Activated CD4-positive, alpha-beta T cell treated with anti-CD3 and anti-CD28 coated beads for 36 hours (primary cell): Measurements from ENCODE around the gene C2orf66. TPM values are rescaled to one million over a fixed set of nuclear protein-coding genes. Genes with fewer than 3 reads are reported as not detected.

Source experiments
- ATAC-seq: fragments of 200-7000 bp; cut with Tn5 transposase; one replicate; pipeline ENCODE4 v1.10.0; 2021; ENCODE audit warnings: mild to moderate bottlenecking, moderate library complexity
- CTCF ChIA-PET: fragments of 350-600 bp; sonication (Branson Sonifier 250); formaldehyde crosslinking; loops from one replicate; lab custom pipeline; 2021; ENCODE audit warnings: antibody characterized with exemption; lab: Charles Lee
- POLR2A ChIA-PET: fragments of 350-600 bp; sonication (Branson Sonifier 250); formaldehyde crosslinking; loops from one replicate; lab custom pipeline; 2021; ENCODE audit warnings: antibody characterized with exemption, inconsistent platforms; lab: Charles Lee
- DNase-seq: peaks from one replicate; pipeline ENCODE4 v3.0.0-alpha.2; 2020
- H3K27ac Mint-ChIP-seq: one replicate; pipeline ENCODE4 v1.8.0; 2021; ENCODE audit warnings: mixed read lengths
- H3K27me3 Mint-ChIP-seq: one replicate; pipeline ENCODE4 v1.8.0; 2021; ENCODE audit warnings: mixed read lengths
- H3K36me3 Mint-ChIP-seq: one replicate; pipeline ENCODE4 v1.8.0; 2021; ENCODE audit warnings: low read depth, mixed read lengths
- H3K4me1 Mint-ChIP-seq: one replicate; pipeline ENCODE4 v1.8.0; 2021; ENCODE audit warnings: mixed read lengths
- H3K4me3 Mint-ChIP-seq: one replicate; pipeline ENCODE4 v1.8.0; 2021; ENCODE audit warnings: mild to moderate bottlenecking, moderate library complexity, mixed read lengths
- H3K9me3 Mint-ChIP-seq: one replicate; pipeline ENCODE4 v1.8.0; 2021; ENCODE audit warnings: low read depth, mixed read lengths
- intact Hi-C, 2 experiments: fragments of 100-400 bp; cut with DNase I in 1 of 2; cut with micrococcal nuclease in 1 of 2; formaldehyde crosslinking; loops; one replicate each; pipeline versions ENCODE4 v1.14.2 to v1.15.1; 2022 to 2024; cut with DNase I, micrococcal nuclease
- total RNA-seq, 2 experiments: library from RNA; stranded (reverse); gene quantifications; one replicate each; pipeline ENCODE4 v1.2.3, GENCODE V29; 2021

Gene C2orf66
- total RNA-seq, 2 experiments from 2014 or later, result 0.09 to 0.25 TPM

GRCh38 chr2:196823750-196824522 lies 14.8 kb upstream of the C2orf66 start:
- ATAC-seq (no peak), DNase-seq (no peak)
- ChIA-PET CTCF (no interaction called here), POLR2A (no interaction called here)
- Mint-ChIP-seq H3K9me3 (peaks cover 4% of the 10 kb centered on the region), H3K4me3 (no peak overlapping the region), H3K27ac (no peak overlapping the region), H3K4me1 (peaks cover 3% of the 10 kb centered on the region), H3K36me3 (no peaks in the 10 kb centered on the region), H3K27me3 (peaks cover 14% of the 10 kb centered on the region)
- intact Hi-C loops, result no loop called here

- ATAC-seq, result no peak
- ChIA-PET CTCF (interaction anchor here (0.6 kb wide), 1 partner anchor 104 kb away, joined by 4 read pairs; no protein-coding TSS in a partner anchor), POLR2A (no interaction called here)
- H3K4me3 Mint-ChIP-seq, result no peak overlapping the region
- no peaks in the 10 kb centered on the region for H3K4me1 Mint-ChIP-seq
- H3K9me3 Mint-ChIP-seq, result peaks cover 12% of the 10 kb centered on the region
- H3K36me3 Mint-ChIP-seq, result no peaks in the 10 kb centered on the region
- H3K27ac Mint-ChIP-seq, result no peak overlapping the region
- DNase-seq, result no peak
- intact Hi-C loops, result loop anchor here in 1 of 2 experiments (2.0 kb wide), 1 partner anchor 20 kb away; no protein-coding TSS in a partner anchor
- H3K27me3 Mint-ChIP-seq, result peaks cover 21% of the 10 kb centered on the region
These were observed 12.0 kb upstream of the C2orf66 start for GRCh38 chr2:196821195-196821594.

- H3K9me3 Mint-ChIP-seq, result no peaks in the 10 kb centered on the region
- ChIA-PET CTCF (no interaction called here), POLR2A (no interaction called here)
- H3K27me3 Mint-ChIP-seq, result peaks cover 25% of the 10 kb centered on the region
- H3K27ac Mint-ChIP-seq, result no peak overlapping the region
- no peak for DNase-seq
- no peaks in the 10 kb centered on the region for H3K4me1 Mint-ChIP-seq
- no peak for ATAC-seq
- no peak overlapping the region for H3K4me3 Mint-ChIP-seq
- intact Hi-C loops, result no loop called here
- H3K36me3 Mint-ChIP-seq, result no peaks in the 10 kb centered on the region
These were observed 981 bp downstream of the C2orf66 start for GRCh38 chr2:196808083-196808665.

GRCh38 chr2:196804381-196804780 lies 4.8 kb downstream of the C2orf66 start:
- Mint-ChIP-seq H3K27ac (no peak overlapping the region), H3K27me3 (peaks cover 9% of the 10 kb centered on the region), H3K4me3 (no peak overlapping the region), H3K4me1 (peaks cover 17% of the 10 kb centered on the region), H3K9me3 (no peaks in the 10 kb centered on the region), H3K36me3 (peaks cover 1% of the 10 kb centered on the region)
- POLR2A ChIA-PET, result no interaction called here
- DNase-seq, result no peak
- intact Hi-C loops, result no loop called here
- CTCF ChIA-PET, result no interaction called here
- ATAC-seq, result no peak

- no peak for ATAC-seq
- Mint-ChIP-seq H3K27me3 (peaks cover 6% of the 10 kb centered on the region), H3K9me3 (no peaks in the 10 kb centered on the region), H3K4me3 (no peak overlapping the region), H3K27ac (peak overlapping the region; percentile 51), H3K4me1 (peaks cover 26% of the 10 kb centered on the region), H3K36me3 (peaks cover 4% of the 10 kb centered on the region)
- CTCF ChIA-PET, result interaction anchor here (0.8 to 0.9 kb wide), 2 partner anchors 19 to 465 kb away, joined by 3 to 5 read pairs; no protein-coding TSS in a partner anchor
- POLR2A ChIA-PET, result interaction anchor here (1.0 kb wide), 1 partner anchor 125 kb away, joined by 3 read pairs; no protein-coding TSS in a partner anchor
- no peak for DNase-seq
- intact Hi-C loops, result no loop called here
These were observed 6.8 kb downstream of the C2orf66 start for GRCh38 chr2:196802401-196802800.

GRCh38 chr2:196801674-196802261 lies 7.4 kb downstream of the C2orf66 start:
- ChIA-PET POLR2A (interaction anchor here (1.0 kb wide), 1 partner anchor 126 kb away, joined by 3 read pairs; no protein-coding TSS in a partner anchor), CTCF (interaction anchor here (0.8 to 0.9 kb wide), 2 partner anchors 19 to 465 kb away, joined by 3 to 5 read pairs; no protein-coding TSS in a partner anchor)
- Mint-ChIP-seq H3K4me3 (no peak overlapping the region), H3K27me3 (peaks cover 6% of the 10 kb centered on the region), H3K4me1 (peaks cover 30% of the 10 kb centered on the region), H3K27ac (peak overlapping the region; percentile 63), H3K9me3 (no peaks in the 10 kb centered on the region), H3K36me3 (peaks cover 10% of the 10 kb centered on the region)
- DNase-seq (no peak), ATAC-seq (no peak)
- intact Hi-C loops, result loop anchor here in 1 of 2 experiments (2.0 kb wide), 1 partner anchor 19 kb away; no protein-coding TSS in a partner anchor

- intact Hi-C loops, result loop anchor here in 1 of 2 experiments (1.0 to 5.0 kb wide), 5 partner anchors 128 to 703 kb away; partner anchors contain the start of genes CCDC150, COQ10B and HSPE1
- H3K4me3 Mint-ChIP-seq, result peak overlapping the region; percentile 85
- H3K9me3 Mint-ChIP-seq, result no peaks in the 10 kb centered on the region
- H3K27me3 Mint-ChIP-seq, result peaks cover 2% of the 10 kb centered on the region
- ATAC-seq, result peak; percentile 5
- POLR2A ChIA-PET, result interaction anchor here (0.7 to 1.2 kb wide), 4 partner anchors 129 to 701 kb away, joined by 3 to 7 read pairs (median 4); partner anchors contain the start of gene HSPD1
- peaks cover 25% of the 10 kb centered on the region for H3K36me3 Mint-ChIP-seq
- H3K27ac Mint-ChIP-seq, result peak overlapping the region; percentile 97
- CTCF ChIA-PET, result interaction anchor here (0.5 to 2.1 kb wide), 11 partner anchors 14 to 698 kb away, joined by 3 to 9 read pairs (median 4); no protein-coding TSS in a partner anchor
- peaks cover 38% of the 10 kb centered on the region for H3K4me1 Mint-ChIP-seq
- DNase-seq, result no peak
These were observed 10.2 kb downstream of the C2orf66 start for GRCh38 chr2:196798980-196799379.

GRCh38 chr2:196792865-196793264 lies 16.3 kb downstream of the C2orf66 start:
- DNase-seq, result no peak
- ATAC-seq, result no peak
- ChIA-PET CTCF (interaction anchor here (0.6 to 0.7 kb wide), 2 partner anchors 339 to 586 kb away, joined by 3 read pairs; no protein-coding TSS in a partner anchor), POLR2A (no interaction called here)
- Mint-ChIP-seq H3K36me3 (peaks cover 57% of the 10 kb centered on the region), H3K4me3 (no peak overlapping the region), H3K27ac (no peak overlapping the region), H3K27me3 (no peaks in the 10 kb centered on the region), H3K9me3 (no peaks in the 10 kb centered on the region), H3K4me1 (peaks cover 19% of the 10 kb centered on the region)
- intact Hi-C loops, result loop anchor here in 1 of 2 experiments (5.0 kb wide), 1 partner anchor 604 kb away; no protein-coding TSS in a partner anchor

- POLR2A ChIA-PET, result no interaction called here
These were observed 25.6 kb downstream of the C2orf66 start for GRCh38 chr2:196783431-196784094.

GRCh38 chr2:196767101-196767500 lies 42.1 kb downstream of the C2orf66 start:
- Mint-ChIP-seq H3K9me3 (no peaks in the 10 kb centered on the region), H3K27ac (no peak overlapping the region), H3K36me3 (peaks cover 34% of the 10 kb centered on the region), H3K4me3 (no peak overlapping the region), H3K4me1 (no peaks in the 10 kb centered on the region), H3K27me3 (no peaks in the 10 kb centered on the region)
- intact Hi-C loops, result no loop called here
- ChIA-PET CTCF (interaction anchor here (0.7 kb wide), 1 partner anchor 16 kb away, joined by 4 read pairs; no protein-coding TSS in a partner anchor), POLR2A (no interaction called here)
- DNase-seq (no peak), ATAC-seq (no peak)

More at GRCh38 chr2:196783431-196784094, 25.6 kb downstream of the C2orf66 start:
- Mint-ChIP-seq H3K36me3 (peaks cover 37% of the 10 kb centered on the region), H3K27ac (peak overlapping the region; percentile 82), H3K9me3 (no peaks in the 10 kb centered on the region), H3K4me1 (peaks cover 16% of the 10 kb centered on the region), H3K27me3 (no peaks in the 10 kb centered on the region), H3K4me3 (peak overlapping the region; percentile 6)
- DNase-seq, result peak; percentile 77
- CTCF ChIA-PET, result interaction anchor here (1.0 kb wide), 1 partner anchor 13 kb away, joined by 3 read pairs; no protein-coding TSS in a partner anchor
- intact Hi-C loops, result no loop called here
- peak; percentile 95 for ATAC-seq
